Measurements from ENCODE around the gene STAB1.

Gene STAB1

GRCh38 chr3:52453496-52454249 is 41.5 kb upstream of the STAB1 start, which contains the start of gene TNNC1:
Gene TNNC1 (minus strand): TSS chr3:52454041. CDS start chr3:52454015, 26 bp downstream.
- Histone ChIP-seq H3K27ac (ENCODE audit: low read depth, low read length, severe bottlenecking) (no peak within 1 kb of the TSS), H3K9me3 (ENCODE audit: control insufficient read depth, low read length) (no peaks in the 10 kb centered on the region), H3K4me3 (ENCODE audit: extremely low read depth, insufficient read depth, low read length, poor library complexity, severe bottlenecking) (no peak within 1 kb of the TSS), H3K4me1 (ENCODE audit: control insufficient read depth, insufficient read depth, low read length, poor library complexity, severe bottlenecking) (peaks cover 27% of the 10 kb centered on the region), H3K36me3 (ENCODE audit: control insufficient read depth, insufficient read depth, low read length) (peaks cover 22% of the 10 kb centered on the region)
- WGBS, 2 experiments (ENCODE audit: insufficient coverage in 2 of 2) = 41 to 51% methylated on average over 10 to 12 of the region's 16 CpGs

DNA sequence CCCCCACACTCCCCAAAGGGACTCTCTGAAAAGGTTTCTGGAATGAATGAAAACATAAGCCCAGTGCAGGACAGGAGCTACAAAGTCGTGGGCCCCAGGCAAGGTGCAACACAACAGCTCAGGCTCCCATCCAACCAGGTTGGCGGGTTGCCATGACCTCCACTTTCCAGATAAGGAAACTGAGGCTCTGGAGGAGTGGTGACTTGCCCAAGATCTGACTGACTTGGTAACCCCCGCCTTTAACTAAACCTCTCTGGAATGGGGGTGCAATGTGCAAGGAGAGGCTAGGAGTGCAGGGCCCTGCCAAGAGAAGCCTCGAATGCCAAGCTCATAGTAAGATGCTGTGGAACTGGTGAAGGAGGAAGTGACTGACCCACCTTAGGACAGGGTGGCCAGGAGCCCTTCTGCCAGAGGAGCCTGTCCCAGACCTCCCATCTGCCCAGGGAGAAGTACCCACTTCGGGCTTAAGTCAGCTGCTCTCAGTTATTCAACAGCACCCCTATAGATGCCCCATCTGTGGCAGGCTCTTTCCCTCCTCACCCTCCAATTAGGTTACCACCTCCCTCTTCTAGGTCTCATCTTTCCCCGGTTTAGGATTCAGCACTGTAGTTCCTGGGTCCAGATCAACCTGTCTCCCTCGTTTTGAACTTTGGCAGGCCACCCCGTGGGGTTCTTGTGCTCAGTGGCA is 40.7 kb upstream of the STAB1 start:
- H3K9me3 ChIP-seq (ENCODE audit: control insufficient read depth, low read length) = no peaks in the 10 kb centered on the region
- no peak overlapping the region for H3K27ac ChIP-seq (ENCODE audit: low read depth, low read length, severe bottlenecking)
- 91 to 92% methylated on average over 7 to 8 of the region's 8 CpGs for WGBS, 2 experiments (ENCODE audit: insufficient coverage in 2 of 2)

DNA sequence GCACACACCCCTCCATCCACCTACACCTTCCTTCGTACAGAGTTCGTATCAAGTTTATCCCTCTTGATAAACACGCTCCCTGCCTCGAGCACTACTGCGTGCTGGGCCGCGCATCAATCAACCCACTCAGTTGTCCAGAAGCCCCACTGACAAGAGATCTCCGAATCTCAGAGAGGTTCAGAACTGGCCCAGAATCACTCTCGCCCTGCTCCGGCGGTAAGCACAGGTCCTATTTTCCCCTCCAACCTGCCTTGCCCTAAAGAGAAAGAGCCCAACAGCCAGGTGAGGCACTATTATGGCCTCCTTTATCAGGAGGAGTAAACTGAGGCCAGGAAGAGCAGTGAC is 40.2 kb upstream of the STAB1 start:
- peaks cover 23% of the 10 kb centered on the region for H3K4me1 ChIP-seq (ENCODE audit: control insufficient read depth, insufficient read depth, low read length, poor library complexity, severe bottlenecking)
- 90 to 91% methylated on average over 9 to 11 of the region's 11 CpGs for WGBS, 2 experiments (ENCODE audit: insufficient coverage in 2 of 2)
- H3K36me3 ChIP-seq (ENCODE audit: control insufficient read depth, insufficient read depth, low read length) = peaks cover 33% of the 10 kb centered on the region
- H3K9me3 ChIP-seq (ENCODE audit: control insufficient read depth, low read length) = no peaks in the 10 kb centered on the region
- peak overlapping the region; percentile 99 for H3K4me3 ChIP-seq (ENCODE audit: extremely low read depth, insufficient read depth, low read length, poor library complexity, severe bottlenecking)
- H3K27ac ChIP-seq (ENCODE audit: low read depth, low read length, severe bottlenecking) = no peak overlapping the region

More for the DNA sequence above, 40.7 kb upstream of the STAB1 start:
- Histone ChIP-seq H3K4me1 (ENCODE audit: control insufficient read depth, insufficient read depth, low read length, poor library complexity, severe bottlenecking) (peaks cover 27% of the 10 kb centered on the region), H3K36me3 (ENCODE audit: control insufficient read depth, insufficient read depth, low read length) (peaks cover 29% of the 10 kb centered on the region), H3K4me3 (ENCODE audit: extremely low read depth, insufficient read depth, low read length, poor library complexity, severe bottlenecking) (no peak overlapping the region)

DNA sequence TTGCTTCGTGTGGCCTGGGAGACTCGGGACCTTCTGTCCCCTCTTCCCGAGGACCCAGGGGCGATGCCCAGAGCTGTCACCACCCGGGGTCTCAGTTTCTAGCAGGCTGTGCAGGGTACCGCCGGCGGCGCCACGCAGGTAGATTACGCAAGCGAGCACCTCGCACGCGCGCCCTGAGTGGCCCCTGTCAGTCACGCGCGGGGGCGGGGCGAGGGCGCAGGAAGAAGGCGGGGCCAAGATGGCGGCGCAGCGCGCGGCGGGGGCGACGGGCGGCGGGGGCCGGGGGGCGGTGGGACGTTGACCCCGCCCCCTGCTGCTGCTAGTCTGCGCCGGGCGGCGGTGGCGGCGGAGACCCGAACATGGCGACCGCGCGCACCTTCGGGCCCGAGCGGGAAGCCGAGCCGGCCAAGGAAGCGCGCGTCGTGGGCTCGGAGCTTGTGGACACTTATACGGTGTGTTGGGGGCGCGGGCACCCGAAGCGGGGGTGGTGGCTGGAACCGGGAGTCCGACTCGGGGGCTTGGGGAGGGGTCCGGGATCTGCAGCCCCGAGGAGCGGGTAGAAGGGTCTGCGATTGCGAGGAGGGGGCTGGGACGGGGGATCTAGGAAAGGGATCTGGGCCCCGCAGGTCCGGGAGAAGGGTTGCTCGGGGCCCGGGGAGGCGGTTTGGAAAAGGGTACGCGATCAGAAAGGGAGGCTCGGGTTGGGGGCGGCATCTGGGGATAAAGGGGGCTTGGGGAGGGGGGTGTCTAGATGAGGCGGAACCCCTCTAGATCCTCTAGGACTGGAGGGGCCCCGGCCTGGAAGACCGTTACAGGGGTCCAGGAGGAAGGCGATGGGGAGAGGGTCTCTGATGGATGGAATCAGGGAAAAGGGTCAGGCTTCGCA is 39.6 kb upstream of the STAB1 start, which contains the start of gene NISCH:
NISCH (plus strand) TSS at position 322 of the 886 bp plus-strand sequence; CDS start at position 360, 38 bp downstream.
- Histone ChIP-seq H3K4me1 (ENCODE audit: control insufficient read depth, insufficient read depth, low read length, poor library complexity, severe bottlenecking) (peaks cover 16% of the 10 kb centered on the region), H3K36me3 (ENCODE audit: control insufficient read depth, insufficient read depth, low read length) (peaks cover 39% of the 10 kb centered on the region), H3K4me3 (ENCODE audit: extremely low read depth, insufficient read depth, low read length, poor library complexity, severe bottlenecking) (peak within 1 kb of the TSS; percentile 99), H3K27ac (ENCODE audit: low read depth, low read length, severe bottlenecking) (peak within 1 kb of the TSS; percentile 62), H3K9me3 (ENCODE audit: control insufficient read depth, low read length) (no peaks in the 10 kb centered on the region)
- WGBS, 2 experiments (ENCODE audit: insufficient coverage in 2 of 2) = 2 to 10% methylated on average over 9 to 70 of the region's 86 CpGs

DNA sequence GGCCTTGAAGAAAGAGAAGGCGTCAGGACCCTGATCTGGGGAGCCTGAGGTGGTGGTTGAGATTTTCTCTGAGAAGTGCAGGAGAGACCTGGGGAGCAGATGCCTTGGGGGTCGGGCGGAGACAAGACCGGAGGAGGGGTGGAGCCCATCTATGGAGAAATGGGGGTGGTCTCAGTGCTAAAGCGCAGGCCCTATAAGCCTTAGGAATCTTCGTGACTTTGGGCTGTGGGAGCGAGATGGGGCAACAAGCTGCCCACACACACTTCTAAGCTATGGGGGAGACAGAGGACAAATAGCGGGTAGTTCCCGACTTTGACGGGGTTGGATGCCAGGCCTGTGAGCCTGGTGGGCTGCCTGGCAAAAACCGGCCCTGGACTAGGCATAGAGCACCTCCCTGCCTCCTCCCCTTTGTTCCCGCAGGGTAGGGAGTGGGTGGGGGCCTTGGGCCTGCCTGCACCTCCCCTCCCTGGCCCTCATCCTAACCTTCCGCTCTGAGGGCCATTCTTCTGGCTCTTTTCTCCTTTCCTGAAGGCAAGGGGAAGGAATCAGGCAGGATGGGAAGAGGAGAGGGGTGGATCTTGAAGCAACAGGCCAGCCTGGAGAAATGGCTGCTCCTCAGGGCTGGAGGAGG is 38.9 kb upstream of the STAB1 start:
- Histone ChIP-seq H3K9me3 (ENCODE audit: control insufficient read depth, low read length) (no peaks in the 10 kb centered on the region), H3K36me3 (ENCODE audit: control insufficient read depth, insufficient read depth, low read length) (peaks cover 47% of the 10 kb centered on the region), H3K4me1 (ENCODE audit: control insufficient read depth, insufficient read depth, low read length, poor library complexity, severe bottlenecking) (peaks cover 14% of the 10 kb centered on the region), H3K27ac (ENCODE audit: low read depth, low read length, severe bottlenecking) (peak overlapping the region; percentile 62), H3K4me3 (ENCODE audit: extremely low read depth, insufficient read depth, low read length, poor library complexity, severe bottlenecking) (peak overlapping the region; percentile 99)
- whole genome bisulfite sequencing, 2 experiments (ENCODE audit: insufficient coverage in 2 of 2) = 0 to 2% methylated on average over 6 to 11 of the region's 13 CpGs

DNA sequence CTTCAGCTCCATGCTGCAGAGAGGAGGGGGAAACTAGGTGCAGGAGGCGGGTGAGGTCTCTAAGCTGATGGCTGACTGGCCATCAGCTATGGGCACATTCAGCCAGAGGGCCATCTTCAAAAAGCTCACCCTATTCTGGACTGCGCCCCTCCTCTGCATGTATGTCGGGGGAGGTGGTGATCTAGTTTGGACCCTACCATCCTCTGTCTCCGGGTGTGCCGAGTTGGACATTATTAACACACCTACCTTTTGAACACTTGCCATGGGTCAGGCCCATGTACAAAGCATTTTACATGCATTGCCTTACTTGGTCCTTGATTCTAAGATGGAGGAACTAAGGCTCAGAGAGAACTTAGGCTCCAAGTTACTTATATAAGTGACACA is 38.3 kb upstream of the STAB1 start:
- Histone ChIP-seq H3K4me1 (ENCODE audit: control insufficient read depth, insufficient read depth, low read length, poor library complexity, severe bottlenecking) (peaks cover 14% of the 10 kb centered on the region), H3K4me3 (ENCODE audit: extremely low read depth, insufficient read depth, low read length, poor library complexity, severe bottlenecking) (peak overlapping the region; percentile 99), H3K27ac (ENCODE audit: low read depth, low read length, severe bottlenecking) (peak overlapping the region; percentile 23), H3K36me3 (ENCODE audit: control insufficient read depth, insufficient read depth, low read length) (peaks cover 51% of the 10 kb centered on the region), H3K9me3 (ENCODE audit: control insufficient read depth, low read length) (no peaks in the 10 kb centered on the region)
- WGBS, 2 experiments (ENCODE audit: insufficient coverage in 2 of 2) = 95 to 97% methylated on average over 4 of the region's 5 CpGs

- Histone ChIP-seq H3K4me3 (ENCODE audit: extremely low read depth, insufficient read depth, low read length, poor library complexity, severe bottlenecking) (no peak overlapping the region), H3K4me1 (ENCODE audit: control insufficient read depth, insufficient read depth, low read length, poor library complexity, severe bottlenecking) (peaks cover 8% of the 10 kb centered on the region), H3K9me3 (ENCODE audit: control insufficient read depth, low read length) (no peaks in the 10 kb centered on the region), H3K27ac (ENCODE audit: low read depth, low read length, severe bottlenecking) (no peak overlapping the region), H3K36me3 (ENCODE audit: control insufficient read depth, insufficient read depth, low read length) (peaks cover 65% of the 10 kb centered on the region)
- 98 to 100% methylated on average over 5 of the region's 6 CpGs for WGBS, 2 experiments (ENCODE audit: insufficient coverage in 2 of 2)
These were observed 36.9 kb upstream of the STAB1 start for GRCh38 chr3:52458031-52458760.

GRCh38 chr3:52458770-52459545 is 36.2 kb upstream of the STAB1 start:
- 98 to 99% methylated on average over 11 to 12 of the region's 14 CpGs for WGBS, 2 experiments (ENCODE audit: insufficient coverage in 2 of 2)
- peaks cover 4% of the 10 kb centered on the region for H3K4me1 ChIP-seq (ENCODE audit: control insufficient read depth, insufficient read depth, low read length, poor library complexity, severe bottlenecking)
- peaks cover 72% of the 10 kb centered on the region for H3K36me3 ChIP-seq (ENCODE audit: control insufficient read depth, insufficient read depth, low read length)
- H3K4me3 ChIP-seq (ENCODE audit: extremely low read depth, insufficient read depth, low read length, poor library complexity, severe bottlenecking) = no peak overlapping the region
- H3K9me3 ChIP-seq (ENCODE audit: control insufficient read depth, low read length) = no peaks in the 10 kb centered on the region
- H3K27ac ChIP-seq (ENCODE audit: low read depth, low read length, severe bottlenecking) = no peak overlapping the region

- 95 to 97% methylated on average over 5 of the region's 6 CpGs for WGBS, 2 experiments (ENCODE audit: insufficient coverage in 2 of 2)
- Histone ChIP-seq H3K27ac (ENCODE audit: low read depth, low read length, severe bottlenecking) (no peak overlapping the region), H3K4me1 (ENCODE audit: control insufficient read depth, insufficient read depth, low read length, poor library complexity, severe bottlenecking) (no peaks in the 10 kb centered on the region), H3K4me3 (ENCODE audit: extremely low read depth, insufficient read depth, low read length, poor library complexity, severe bottlenecking) (no peak overlapping the region), H3K9me3 (ENCODE audit: control insufficient read depth, low read length) (no peaks in the 10 kb centered on the region), H3K36me3 (ENCODE audit: control insufficient read depth, insufficient read depth, low read length) (peaks cover 96% of the 10 kb centered on the region)
These were observed 33.3 kb upstream of the STAB1 start for GRCh38 chr3:52461874-52462273.

Data from mesodermal cell (in vitro differentiated cells).